Activated CD8-positive, alpha-beta T cell treated with anti-CD3 and anti-CD28 coated beads for 36 hours (primary cell): ENCODE measurements around the gene AMBRA1. TPM values are rescaled to one million over a fixed set of nuclear protein-coding genes. Genes with fewer than 3 reads are reported as not detected.

Source experiments
- ATAC-seq: fragments of 200-7000 bp; cut with Tn5 transposase; one replicate; pipeline ENCODE4 v1.10.0; 2021; ENCODE audit warnings: mild to moderate bottlenecking, moderate library complexity
- CTCF ChIA-PET: fragments of 350-600 bp; sonication (Branson Sonifier 250); formaldehyde crosslinking; loops from one replicate; lab custom pipeline; 2021; ENCODE audit warnings: antibody characterized with exemption; lab: Charles Lee
- POLR2A ChIA-PET: fragments of 350-600 bp; sonication (Branson Sonifier 250); formaldehyde crosslinking; loops from one replicate; lab custom pipeline; 2021; ENCODE audit warnings: antibody characterized with exemption; lab: Charles Lee
- DNase-seq: peaks from one replicate; pipeline ENCODE4 v3.0.0-alpha.2; 2020
- H3K27ac Mint-ChIP-seq: one replicate; pipeline ENCODE4 v1.8.0; 2021; ENCODE audit warnings: mild to moderate bottlenecking, mixed read lengths
- H3K27me3 Mint-ChIP-seq: one replicate; pipeline ENCODE4 v1.8.0; 2021; ENCODE audit warnings: mixed read lengths
- H3K36me3 Mint-ChIP-seq: one replicate; pipeline ENCODE4 v1.8.0; 2021; ENCODE audit warnings: low read depth, mixed read lengths
- H3K4me1 Mint-ChIP-seq: one replicate; pipeline ENCODE4 v1.8.0; 2021; ENCODE audit warnings: low read depth, mixed read lengths
- H3K4me3 Mint-ChIP-seq: one replicate; pipeline ENCODE4 v1.8.0; 2021; ENCODE audit warnings: mild to moderate bottlenecking, moderate library complexity, mixed read lengths
- H3K9me3 Mint-ChIP-seq: one replicate; pipeline ENCODE4 v1.8.0; 2021; ENCODE audit warnings: mixed read lengths
- intact Hi-C: fragments of 100-400 bp; cut with micrococcal nuclease; formaldehyde crosslinking; loops from one replicate; pipeline ENCODE4 v1.10.0; 2022
- total RNA-seq, 2 experiments: library from RNA; stranded (reverse); gene quantifications; one replicate each; pipeline ENCODE4 v1.2.3, GENCODE V29; 2021
- TF ChIP-seq, protein P1 (sequence below): fragments of 200-600 bp; IDR thresholded peaks from one replicate; pipeline ENCODE4 v1.8.0; 2022; ENCODE audit warnings: antibody characterized with exemption, mild to moderate bottlenecking

AMBRA1 gene
- total RNA-seq, 2 experiments from 2014 or later, result 24.0 to 24.1 TPM

GRCh38 chr11:46505741-46506482, 87.9 kb downstream of the AMBRA1 start:
- Mint-ChIP-seq H3K4me1 (peaks cover 16% of the 10 kb centered on the region), H3K27ac (peak overlapping the region; percentile 17), H3K9me3 (no peaks in the 10 kb centered on the region), H3K36me3 (peaks cover 10% of the 10 kb centered on the region), H3K4me3 (no peak overlapping the region), H3K27me3 (no peaks in the 10 kb centered on the region)
- intact Hi-C loops, result no loop called here
- ChIA-PET POLR2A (interaction anchor here (1.5 kb wide), 1 partner anchor 9 kb away, joined by 4 read pairs; no protein-coding TSS in a partner anchor), CTCF (interaction anchor here (1.2 to 2.7 kb wide), 3 partner anchors 16 to 23 kb away, joined by 3 to 16 read pairs (median 9); no protein-coding TSS in a partner anchor)
- ATAC-seq (no peak), DNase-seq (no peak)
- TF ChIP-seq, protein P1, sequence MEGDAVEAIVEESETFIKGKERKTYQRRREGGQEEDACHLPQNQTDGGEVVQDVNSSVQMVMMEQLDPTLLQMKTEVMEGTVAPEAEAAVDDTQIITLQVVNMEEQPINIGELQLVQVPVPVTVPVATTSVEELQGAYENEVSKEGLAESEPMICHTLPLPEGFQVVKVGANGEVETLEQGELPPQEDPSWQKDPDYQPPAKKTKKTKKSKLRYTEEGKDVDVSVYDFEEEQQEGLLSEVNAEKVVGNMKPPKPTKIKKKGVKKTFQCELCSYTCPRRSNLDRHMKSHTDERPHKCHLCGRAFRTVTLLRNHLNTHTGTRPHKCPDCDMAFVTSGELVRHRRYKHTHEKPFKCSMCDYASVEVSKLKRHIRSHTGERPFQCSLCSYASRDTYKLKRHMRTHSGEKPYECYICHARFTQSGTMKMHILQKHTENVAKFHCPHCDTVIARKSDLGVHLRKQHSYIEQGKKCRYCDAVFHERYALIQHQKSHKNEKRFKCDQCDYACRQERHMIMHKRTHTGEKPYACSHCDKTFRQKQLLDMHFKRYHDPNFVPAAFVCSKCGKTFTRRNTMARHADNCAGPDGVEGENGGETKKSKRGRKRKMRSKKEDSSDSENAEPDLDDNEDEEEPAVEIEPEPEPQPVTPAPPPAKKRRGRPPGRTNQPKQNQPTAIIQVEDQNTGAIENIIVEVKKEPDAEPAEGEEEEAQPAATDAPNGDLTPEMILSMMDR, result no peak

DNA sequence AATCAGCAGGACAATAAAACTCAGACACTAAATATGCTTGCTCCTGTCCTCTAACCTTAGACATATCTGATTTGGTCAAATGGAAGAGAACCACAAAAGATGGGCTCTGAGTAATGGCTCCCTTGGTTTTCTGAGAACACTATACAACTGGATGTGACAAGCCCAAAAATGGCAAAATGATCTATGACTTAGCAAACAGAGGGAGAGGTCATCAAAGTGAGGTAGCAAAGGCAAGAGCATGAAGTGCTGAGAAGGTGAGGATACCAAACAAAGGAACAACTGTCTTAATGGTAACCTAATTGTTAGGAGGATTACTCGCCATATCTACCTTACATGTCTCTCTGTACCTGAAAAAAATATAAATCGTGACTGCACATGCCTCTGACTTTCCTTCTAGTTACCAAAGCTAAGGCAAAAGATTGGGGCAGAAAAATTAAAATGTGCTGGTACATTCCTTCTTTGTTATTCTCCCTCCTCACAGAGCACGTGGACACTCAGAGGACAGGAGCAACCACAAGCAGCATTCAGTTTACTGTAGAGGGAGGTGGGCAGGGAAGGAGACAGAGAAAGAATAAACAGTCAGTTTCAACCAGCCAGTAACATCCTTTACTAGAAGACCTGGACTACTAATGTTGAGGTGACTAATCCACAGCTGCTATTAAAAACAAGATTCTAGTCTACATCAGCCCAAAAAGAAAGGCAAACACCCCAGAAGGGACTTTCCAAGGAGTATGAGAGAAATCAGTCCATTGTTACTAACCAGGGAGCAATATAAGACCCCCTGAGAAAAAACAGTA, 88.8 kb downstream of the AMBRA1 start:
- Mint-ChIP-seq H3K9me3 (no peaks in the 10 kb centered on the region), H3K4me1 (peaks cover 16% of the 10 kb centered on the region), H3K36me3 (peaks cover 10% of the 10 kb centered on the region), H3K4me3 (no peak overlapping the region), H3K27ac (peak overlapping the region; percentile 53), H3K27me3 (no peaks in the 10 kb centered on the region)
- intact Hi-C loops, result no loop called here
- DNase-seq, result no peak
- ChIA-PET CTCF (interaction anchor here (1.2 to 2.2 kb wide), 2 partner anchors 15 to 23 kb away, joined by 3 to 9 read pairs; no protein-coding TSS in a partner anchor), POLR2A (no interaction called here)
- peak; percentile 75 for ATAC-seq
- TF ChIP-seq, protein P1, result no peak

DNA sequence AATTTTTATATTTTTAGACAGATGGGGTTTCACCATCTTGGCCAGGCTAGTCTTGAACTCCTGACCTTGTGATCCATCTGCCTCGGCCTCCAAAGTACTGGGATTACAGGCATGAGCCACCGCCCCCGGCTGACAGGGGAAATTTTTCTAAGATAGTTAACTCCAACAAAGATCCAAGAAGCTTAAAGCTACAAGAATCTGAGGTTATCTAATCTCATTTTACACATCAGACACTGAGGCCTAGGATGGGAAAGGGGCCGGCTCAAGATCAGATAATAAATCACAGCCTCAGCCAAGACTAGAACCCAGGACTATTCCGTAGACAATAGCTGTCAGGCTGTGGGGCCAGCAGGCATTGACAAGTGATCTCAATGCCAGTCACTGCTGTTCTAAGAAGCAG, 94.0 kb downstream of the AMBRA1 start:
- POLR2A ChIA-PET, result no interaction called here
- no peak overlapping the region for H3K27ac Mint-ChIP-seq
- H3K4me3 Mint-ChIP-seq, result no peak overlapping the region

DNA sequence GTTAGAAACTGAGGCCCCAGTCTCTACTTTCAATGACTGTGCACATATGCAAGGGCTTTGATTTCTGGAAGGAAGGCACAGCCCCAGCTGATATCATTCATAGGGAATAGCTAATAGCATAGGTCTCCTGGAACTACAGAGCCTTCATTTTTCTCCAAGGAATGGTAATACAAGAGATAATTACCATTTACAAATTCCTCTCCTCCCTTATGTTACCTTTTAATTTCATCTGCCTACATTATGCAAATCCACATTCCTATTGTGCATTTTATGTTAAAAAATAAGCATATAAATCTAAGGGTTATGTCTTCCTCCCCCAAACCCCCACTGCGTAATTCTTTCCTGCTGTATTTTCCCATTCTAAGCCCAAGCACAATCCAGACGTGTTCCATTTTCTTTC, 94.9 kb downstream of the AMBRA1 start:
- CTCF ChIA-PET, result interaction anchor here (0.8 to 5.4 kb wide), 4 partner anchors 8 to 146 kb away, joined by 3 to 40 read pairs (median 4); no protein-coding TSS in a partner anchor
- H3K36me3 Mint-ChIP-seq, result peaks cover 3% of the 10 kb centered on the region
- H3K27ac Mint-ChIP-seq, result no peak overlapping the region
- no peaks in the 10 kb centered on the region for H3K27me3 Mint-ChIP-seq
- POLR2A ChIA-PET, result no interaction called here
- no peaks in the 10 kb centered on the region for H3K4me1 Mint-ChIP-seq
- DNase-seq, result no peak
- intact Hi-C loops, result no loop called here
- H3K4me3 Mint-ChIP-seq, result no peak overlapping the region
- TF ChIP-seq, protein P1, result no peak
- ATAC-seq, result no peak
- no peaks in the 10 kb centered on the region for H3K9me3 Mint-ChIP-seq

More for the DNA sequence above, 94.0 kb downstream of the AMBRA1 start:
- DNase-seq (no peak), ATAC-seq (no peak)
- intact Hi-C loops, result no loop called here
- TF ChIP-seq, protein P1, result no peak
- no peaks in the 10 kb centered on the region for H3K27me3 Mint-ChIP-seq
- H3K9me3 Mint-ChIP-seq, result no peaks in the 10 kb centered on the region
- peaks cover 3% of the 10 kb centered on the region for H3K36me3 Mint-ChIP-seq
- peaks cover 1% of the 10 kb centered on the region for H3K4me1 Mint-ChIP-seq
- CTCF ChIA-PET, result interaction anchor here (1.1 to 5.4 kb wide), 5 partner anchors 9 to 118 kb away, joined by 3 to 40 read pairs (median 5); partner anchors contain the start of gene ATG13
